Endothelial cell of umbilical vein (primary cell): ENCODE measurements around the gene SEMA4F. TPM values are rescaled to one million over a fixed set of nuclear protein-coding genes. Genes with fewer than 3 reads are reported as not detected.

Experiments used
- BruUV-seq: library from RNA; stranded (reverse); fragments of 400-500 nt; replicated peaks from 2 replicates; lab custom pipeline; 2021; lab: Mats Ljungman, UMichigan
- CTCF ChIA-PET: fragments of 300-600, 350-600 bp; sonication (Branson Sonifier 250); formaldehyde crosslinking; loops from one replicate; lab custom pipeline; 2021; ENCODE audit warnings: antibody characterized with exemption, inconsistent platforms; lab: Charles Lee
- POLR2A ChIA-PET: fragments of 300-600, 350-600 bp; sonication (Branson Sonifier 250); formaldehyde crosslinking; loops from one replicate; lab custom pipeline; 2021; ENCODE audit warnings: antibody characterized with exemption, inconsistent platforms; lab: Charles Lee
- DNase-seq: peaks from one replicate; pipeline ENCODE4 v3.0.0-alpha.2; 2011; ENCODE audit warnings: low read depth, low spot score
- FAIRE-seq: peaks from 2 replicates; lab custom pipeline; 2011; peaks lifted over from hg19 to GRCh38; lab: Jason Lieb, UNC
- H2AFZ ChIP-seq: 2 replicates; pipeline ENCODE4 v1.6.0; 2012; ENCODE audit warnings: low read depth, low read length, control low read depth, inconsistent platforms
- H3K27ac ChIP-seq: 2 replicates; pipeline ENCODE4 v1.5.1; 2011; ENCODE audit warnings: low read depth, mild to moderate bottlenecking, control low read depth, low read length, moderate library complexity; ENCODE audit not compliant: insufficient read depth
- H3K27me3 ChIP-seq, 2 experiments: 2 replicates each; pipeline versions ENCODE4 v1.6.0 to v1.6.1; 2011; ENCODE audit warnings: low read length in 2 of 2, mixed read lengths in 1 of 2; ENCODE audit not compliant: control insufficient read depth in 2 of 2, insufficient read depth in 2 of 2
- H3K36me3 ChIP-seq, 2 experiments: 2 replicates in 1 of 2; 3 replicates in 1 of 2; pipeline ENCODE4 v1.5.1; 2011; ENCODE audit warnings: low read length in 2 of 2, mild to moderate bottlenecking in 1 of 2, moderate library complexity in 1 of 2; ENCODE audit not compliant: control insufficient read depth in 2 of 2, insufficient read depth in 2 of 2; ENCODE audit errors: extremely low read depth in 1 of 2
- H3K4me1 ChIP-seq: 3 replicates; pipeline ENCODE4 v1.5.1; 2011; ENCODE audit warnings: mild to moderate bottlenecking, low read length; ENCODE audit not compliant: control insufficient read depth, insufficient read depth; ENCODE audit errors: extremely low read depth
- H3K4me2 ChIP-seq: 2 replicates; pipeline ENCODE4 v1.6.1; 2011; ENCODE audit warnings: low read length, control low read depth, mixed read lengths; ENCODE audit not compliant: insufficient read depth
- H3K4me3 ChIP-seq, 3 experiments: fragments of 200-600 bp in 1 of 3; sonication (generic), shearing (Covaris generic) in 1 of 3; replicated peaks in 1 of 3; 2 replicates each; pipeline ENCODE4 v1.5.1; 2011 to 2016; ENCODE audit warnings: control low read depth in 3 of 3, low read length in 3 of 3, mild to moderate bottlenecking in 2 of 3, inconsistent platforms in 1 of 3, low read depth in 1 of 3, moderate library complexity in 1 of 3; ENCODE audit not compliant: insufficient read depth in 1 of 3
- H3K79me2 ChIP-seq: 2 replicates; pipeline ENCODE4 v1.6.0; 2012; ENCODE audit warnings: low read length, inconsistent platforms; ENCODE audit not compliant: control insufficient read depth, insufficient read depth
- H3K9ac ChIP-seq: replicated peaks from 2 replicates; pipeline ENCODE3; 2011; ENCODE audit warnings: low read length, control low read depth; ENCODE audit not compliant: insufficient read depth; ENCODE audit errors: extremely low read depth
- H3K9me1 ChIP-seq: replicated peaks from 3 replicates; pipeline ENCODE4 v1.6.0; 2011; ENCODE audit warnings: mild to moderate bottlenecking, low read length; ENCODE audit not compliant: control insufficient read depth, insufficient read depth; ENCODE audit errors: extremely low read depth
- H3K9me3 ChIP-seq: replicated peaks from 2 replicates; pipeline ENCODE4 v1.5.1; 2012; ENCODE audit warnings: low read length, inconsistent platforms; ENCODE audit not compliant: control insufficient read depth, insufficient read depth
- H4K20me1 ChIP-seq: replicated peaks from 2 replicates; pipeline ENCODE3; 2011; ENCODE audit warnings: mild to moderate bottlenecking, low read length; ENCODE audit not compliant: control insufficient read depth, insufficient read depth; ENCODE audit errors: extremely low read depth
- CTCF ChIP-seq, 2 donors: IDR thresholded peaks; 1 replicate in 1 of 2; 2 replicates in 1 of 2; pipeline ENCODE4 v1.5.1; 2011; ENCODE audit warnings: low read length in 2 of 2, mild to moderate bottlenecking in 2 of 2, moderate library complexity in 2 of 2, control low read depth in 1 of 2, inconsistent platforms in 1 of 2, low read depth in 1 of 2; ENCODE audit not compliant: insufficient read depth in 1 of 2; ENCODE audit errors: extremely low read depth in 1 of 2
- EZH2 ChIP-seq: IDR thresholded peaks from 2 replicates; pipeline ENCODE4 v1.6.1; 2012; ENCODE audit warnings: borderline replicate concordance, low read depth, mild to moderate bottlenecking, moderate library complexity, low read length, inconsistent platforms; ENCODE audit not compliant: severe bottlenecking
- FOS ChIP-seq: IDR thresholded peaks from 2 replicates; pipeline ENCODE4 v1.6.1; 2011; ENCODE audit warnings: mild to moderate bottlenecking, low read length, moderate library complexity, borderline replicate concordance; ENCODE audit not compliant: insufficient read depth
- GATA2 ChIP-seq: IDR thresholded peaks from 2 replicates; pipeline ENCODE4 v1.7.0; 2011; ENCODE audit warnings: low read depth, mild to moderate bottlenecking, moderate library complexity, mixed read lengths, low read length; ENCODE audit not compliant: insufficient read length, insufficient read depth
- JUN ChIP-seq: IDR thresholded peaks from 2 replicates; pipeline ENCODE4 v1.6.1; 2011; ENCODE audit warnings: borderline replicate concordance, low read depth; ENCODE audit not compliant: insufficient read length, insufficient read depth
- MAX ChIP-seq: IDR thresholded peaks from 2 replicates; pipeline ENCODE4 v1.6.1; 2011; ENCODE audit not compliant: insufficient read depth, insufficient read length
- MYC ChIP-seq: IDR thresholded peaks from one replicate; pipeline ENCODE4 v1.6.1; 2011; ENCODE audit warnings: mild to moderate bottlenecking, low read depth, low read length
- POLR2A ChIP-seq: IDR thresholded peaks from 2 replicates; pipeline ENCODE4 v1.6.1; 2012; ENCODE audit warnings: low read depth, mild to moderate bottlenecking, control low read depth, low read length
- POLR2AphosphoS5 ChIP-seq: IDR thresholded peaks from 2 replicates; pipeline ENCODE4 v1.6.1; 2012; ENCODE audit warnings: low read depth, mild to moderate bottlenecking, control low read depth, low read length, moderate library complexity; ENCODE audit not compliant: insufficient read depth
- dilution Hi-C: fragments of 300-500 bp; cut with MboI; formaldehyde crosslinking; loops from one replicate; pipeline ENCODE4 v1.15.0; 2019; ENCODE audit warnings: low sequenced_read_pairs; ENCODE audit not compliant: extremely low pct_ligation_motif_present
- intact Hi-C: fragments of 100-400 bp; cut with micrococcal nuclease; formaldehyde crosslinking; loops from one replicate; pipeline ENCODE4 v1.10.0; 2022
- polyA plus RNA-seq, 4 experiments: library from polyadenylated mRNA; depleted of rRNA in 3 of 4; stranded (reverse) in 3 of 4; unstranded in 1 of 4; fragments of >200 nt; gene quantifications; 2 replicates each; pipeline versions ENCODE4 v1.2.1 to v1.2.3, GENCODE V29; 2011 to 2012; ENCODE audit warnings: missing spikeins in 1 of 4
- total RNA-seq: library from RNA; stranded (reverse); gene quantifications from 2 replicates; pipeline ENCODE4 v1.2.3, GENCODE V29; 2021

The SEMA4F gene
- total and polyA plus RNA-seq, 2 donors (not counting 3 experiments of a cell fraction or from before 2014, with no cell fraction given): 5.3 to 6.0 TPM

DNA sequence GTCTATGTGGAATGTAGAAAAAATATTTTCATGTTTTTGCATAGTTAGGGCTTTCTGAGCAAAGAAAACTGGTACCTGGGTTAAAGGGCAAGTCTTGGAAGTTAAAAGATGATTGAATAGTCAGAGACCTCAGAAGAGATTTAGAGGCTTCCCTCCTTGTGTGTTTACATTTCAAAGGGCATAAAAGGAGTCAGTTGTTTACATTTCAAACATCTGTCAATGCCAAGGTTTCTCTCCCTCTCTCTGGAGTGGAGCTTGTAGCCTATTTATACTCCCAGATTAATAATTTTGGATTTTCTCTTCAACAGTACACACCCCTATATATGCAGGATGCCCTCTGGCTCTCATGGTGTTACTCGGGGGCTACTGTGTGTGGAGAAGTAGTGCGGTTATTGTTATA is 14.5 kb upstream of the SEMA4F start:
- intact Hi-C loops (no loop called here), dilution Hi-C loops (no loop called here)
- H2AFZ ChIP-seq: no peak overlapping the region
- DNase-seq: no peak
- CTCF ChIA-PET: no interaction called here
- no peaks in the 10 kb centered on the region for H3K79me2 ChIP-seq
- BruUV-seq: no TSS peak
- no peak overlapping the region for H3K9ac ChIP-seq
- H3K27ac ChIP-seq: no peak overlapping the region
- H3K9me3 ChIP-seq: no peaks in the 10 kb centered on the region
- H3K27me3 ChIP-seq: peaks cover 5 to 18% of the 10 kb centered on the region in 2 experiments
- H3K4me3 ChIP-seq: no peak overlapping the region
- POLR2A ChIA-PET: no interaction called here
- no peak overlapping the region for H3K4me2 ChIP-seq
- no peaks in the 10 kb centered on the region for H4K20me1 ChIP-seq
- FAIRE-seq: no peak
- no peaks in the 10 kb centered on the region for H3K9me1 ChIP-seq
- H3K36me3 ChIP-seq: no peaks in the 10 kb centered on the region
- no peaks in the 10 kb centered on the region for H3K4me1 ChIP-seq
- no peak for TF ChIP-seq JUN
- TF ChIP-seq EZH2: no peak
- no peak for TF ChIP-seq POLR2AphosphoS5
- no peak for TF ChIP-seq MYC

DNA sequence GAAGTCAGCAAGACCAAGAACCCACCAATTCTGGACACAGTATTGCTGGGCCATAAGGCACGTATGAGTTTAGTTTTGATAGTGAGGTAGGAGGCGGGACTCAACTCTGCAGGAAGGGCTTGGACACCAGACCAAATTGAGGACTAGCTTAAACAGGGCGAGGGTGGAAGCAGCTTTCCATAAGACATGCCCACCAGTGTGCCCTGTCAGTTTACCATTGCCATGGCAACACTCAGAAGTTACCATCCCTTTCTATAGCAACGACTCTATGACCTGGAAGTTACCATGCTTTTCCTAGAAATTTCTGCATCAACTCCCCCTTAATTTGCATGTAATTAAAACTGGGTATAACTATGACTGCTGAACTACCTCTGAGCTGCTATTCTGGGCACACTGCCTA is 8.7 kb upstream of the SEMA4F start:
- ChIA-PET POLR2A (no interaction called here), CTCF (no interaction called here)
- DNase-seq: no peak
- no peak overlapping the region for H3K4me3 ChIP-seq
- no peaks in the 10 kb centered on the region for H3K36me3 ChIP-seq
- no peaks in the 10 kb centered on the region for H3K4me1 ChIP-seq
- TF ChIP-seq CTCF (IDR thresholded peaks at IDR 0.05; ENCODE audit: extremely low read depth in 1 of 2, insufficient read depth in 1 of 2, low read depth in 1 of 2, low read length in 2 of 2) (no peak), POLR2A (no peak), JUN (no peak), FOS (no peak), MAX (no peak), GATA2 (no peak), EZH2 (no peak), POLR2AphosphoS5 (no peak), MYC (no peak)
- H2AFZ ChIP-seq: no peak overlapping the region
- no TSS peak for BruUV-seq
- intact Hi-C loops (no loop called here), dilution Hi-C loops (no loop called here)
- H3K27me3 ChIP-seq: peaks cover 6 to 23% of the 10 kb centered on the region in 2 experiments
- FAIRE-seq: no peak
- H3K27ac ChIP-seq: no peak overlapping the region
- H3K9me3 ChIP-seq: no peaks in the 10 kb centered on the region
- H3K4me2 ChIP-seq: no peak overlapping the region
- no peaks in the 10 kb centered on the region for H4K20me1 ChIP-seq
- no peaks in the 10 kb centered on the region for H3K79me2 ChIP-seq
- no peak overlapping the region for H3K9ac ChIP-seq
- H3K9me1 ChIP-seq: no peaks in the 10 kb centered on the region
